ENCODE data around the gene DLG2.
"Not testable (repeated sequence)": the region's sequence is repeated elsewhere in the genome, so short reads cannot be mapped to it uniquely, and the experiment has no call there.

Gene DLG2

GRCh38 chr11:85628771-85629341, 1.7 kb upstream of the DLG2 start:
- TF ChIP-seq CTCF (IDR thresholded peaks at IDR 0.05; ENCODE audit: low read depth, low read length), result no peak
- H3K4me3 ChIP-seq (ENCODE audit: low read depth, low read length), result peak overlapping the region; percentile 92

GRCh38 chr11:85627998-85628770, 1.0 kb upstream of the DLG2 start, which contains the start of gene TMEM126B:
Gene TMEM126B (plus strand): TSS chr11:85628593. CDS start chr11:85628608, 15 bp downstream.
- TF ChIP-seq CTCF (IDR thresholded peaks at IDR 0.05; ENCODE audit: low read depth, low read length), result no peak
- peak within 1 kb of the TSS; percentile 92 for H3K4me3 ChIP-seq (ENCODE audit: low read depth, low read length)

GRCh38 chr11:85626496-85626895, 648 bp downstream of the DLG2 start:
- H3K4me3 ChIP-seq (ENCODE audit: low read depth, low read length), result peak overlapping the region; percentile 92
- TF ChIP-seq CTCF (IDR thresholded peaks at IDR 0.05; ENCODE audit: low read depth, low read length), result no peak

- TF ChIP-seq CTCF (IDR thresholded peaks at IDR 0.05; ENCODE audit: low read depth, low read length), result no peak
- H3K4me3 ChIP-seq (ENCODE audit: low read depth, low read length), result no peak overlapping the region
Measured at GRCh38 chr11:85620256-85620655, 6.9 kb downstream of the DLG2 start.

- TF ChIP-seq CTCF (IDR thresholded peaks at IDR 0.05; ENCODE audit: low read depth, low read length), result no peak
- no peak overlapping the region for H3K4me3 ChIP-seq (ENCODE audit: low read depth, low read length)
Measured at GRCh38 chr11:85619499-85619898, 7.6 kb downstream of the DLG2 start.

GRCh38 chr11:85611643-85612042, 15.5 kb downstream of the DLG2 start:
- not testable (repeated sequence) for H3K4me3 ChIP-seq (ENCODE audit: low read depth, low read length)

GRCh38 chr11:85609286-85609685, 17.9 kb downstream of the DLG2 start:
- not testable (repeated sequence) for H3K4me3 ChIP-seq (ENCODE audit: low read depth, low read length)

GRCh38 chr11:85608621-85609020, 18.5 kb downstream of the DLG2 start:
- H3K4me3 ChIP-seq (ENCODE audit: low read depth, low read length), result not testable (repeated sequence)

- H3K4me3 ChIP-seq (ENCODE audit: low read depth, low read length), result not testable (repeated sequence)
Measured at GRCh38 chr11:85606237-85606636, 20.9 kb downstream of the DLG2 start.

Measured in WI38 (cell line).